C4-2B (cell line): ENCODE data around the gene ATP8B1.

ENCODE experiments used
- H3K27ac ChIP-seq: fragments of 450-650 bp; 2 replicates; pipeline ENCODE4 v1.5.1; 2017
- ZFX ChIP-seq: fragments of 450-650 bp; IDR thresholded peaks from 2 replicates; pipeline ENCODE4 v1.6.1; 2017
- TF ChIP-seq, protein P1 (sequence below): fragments of 450-650 bp; conservative IDR thresholded peaks from 2 replicates; pipeline ENCODE4 v1.5.1; 2017; ENCODE audit warnings: mild to moderate bottlenecking

ATP8B1 gene

DNA sequence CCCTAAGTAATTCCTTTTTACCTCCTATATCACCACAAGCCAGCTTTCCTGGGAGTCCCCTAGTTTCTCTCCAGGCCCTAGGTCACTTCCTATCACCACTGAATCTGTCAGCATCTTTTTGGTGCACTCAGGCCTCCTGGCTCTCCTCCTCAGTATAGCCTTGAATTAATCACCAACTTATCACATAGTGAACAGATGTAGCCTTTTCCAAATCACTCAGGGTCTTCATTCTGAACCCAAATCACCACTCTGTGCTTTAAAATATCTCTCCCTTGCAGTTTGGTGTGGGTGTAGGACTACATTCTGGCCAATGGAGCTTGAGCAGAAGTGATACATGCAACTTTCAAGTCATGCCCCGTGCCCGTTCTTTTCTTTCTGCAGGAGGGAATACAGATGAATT, 29.6 kb upstream of the ATP8B1 start:
- TF ChIP-seq, protein P1, sequence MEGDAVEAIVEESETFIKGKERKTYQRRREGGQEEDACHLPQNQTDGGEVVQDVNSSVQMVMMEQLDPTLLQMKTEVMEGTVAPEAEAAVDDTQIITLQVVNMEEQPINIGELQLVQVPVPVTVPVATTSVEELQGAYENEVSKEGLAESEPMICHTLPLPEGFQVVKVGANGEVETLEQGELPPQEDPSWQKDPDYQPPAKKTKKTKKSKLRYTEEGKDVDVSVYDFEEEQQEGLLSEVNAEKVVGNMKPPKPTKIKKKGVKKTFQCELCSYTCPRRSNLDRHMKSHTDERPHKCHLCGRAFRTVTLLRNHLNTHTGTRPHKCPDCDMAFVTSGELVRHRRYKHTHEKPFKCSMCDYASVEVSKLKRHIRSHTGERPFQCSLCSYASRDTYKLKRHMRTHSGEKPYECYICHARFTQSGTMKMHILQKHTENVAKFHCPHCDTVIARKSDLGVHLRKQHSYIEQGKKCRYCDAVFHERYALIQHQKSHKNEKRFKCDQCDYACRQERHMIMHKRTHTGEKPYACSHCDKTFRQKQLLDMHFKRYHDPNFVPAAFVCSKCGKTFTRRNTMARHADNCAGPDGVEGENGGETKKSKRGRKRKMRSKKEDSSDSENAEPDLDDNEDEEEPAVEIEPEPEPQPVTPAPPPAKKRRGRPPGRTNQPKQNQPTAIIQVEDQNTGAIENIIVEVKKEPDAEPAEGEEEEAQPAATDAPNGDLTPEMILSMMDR, result no peak
- H3K27ac ChIP-seq, result no peak overlapping the region

DNA sequence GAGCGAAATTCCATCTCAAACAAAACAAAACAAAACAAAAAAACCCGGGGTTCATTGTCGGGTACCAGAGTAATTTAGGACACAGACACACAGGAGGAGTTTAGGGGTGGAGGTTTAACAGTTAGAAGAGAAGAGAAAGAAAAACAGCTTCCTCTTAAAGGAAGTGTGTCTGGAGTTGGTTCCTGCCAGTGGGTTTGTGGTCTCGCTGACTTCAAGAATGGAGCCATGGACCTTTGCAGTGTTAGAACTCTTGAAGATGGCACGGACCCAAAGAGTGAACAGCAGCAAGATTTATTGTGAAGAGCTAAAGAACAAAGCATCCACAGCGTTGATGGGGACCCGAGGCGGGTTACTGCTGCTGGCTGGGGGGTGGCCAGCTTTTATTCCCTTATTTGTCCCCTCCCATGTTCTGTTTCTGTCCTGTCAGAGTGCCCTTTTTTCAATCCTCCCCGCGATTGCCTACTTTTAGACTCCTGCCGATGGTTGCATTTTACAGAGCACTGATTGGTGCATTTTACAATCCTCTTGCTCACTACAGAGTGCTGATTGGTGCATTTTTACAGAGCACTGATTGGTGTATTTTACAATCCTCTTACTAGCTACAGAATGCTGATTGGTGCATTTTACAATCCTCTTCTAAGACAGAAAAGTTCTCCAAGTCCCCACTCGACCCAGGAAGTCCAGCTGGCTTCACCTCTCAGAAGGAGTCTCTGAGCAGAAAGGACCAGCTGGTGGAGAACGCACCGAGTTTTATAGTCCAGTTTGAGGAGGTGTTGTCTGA, 28.7 kb upstream of the ATP8B1 start:
- TF ChIP-seq, protein P1, result no peak
- no peak for TF ChIP-seq ZFX

DNA sequence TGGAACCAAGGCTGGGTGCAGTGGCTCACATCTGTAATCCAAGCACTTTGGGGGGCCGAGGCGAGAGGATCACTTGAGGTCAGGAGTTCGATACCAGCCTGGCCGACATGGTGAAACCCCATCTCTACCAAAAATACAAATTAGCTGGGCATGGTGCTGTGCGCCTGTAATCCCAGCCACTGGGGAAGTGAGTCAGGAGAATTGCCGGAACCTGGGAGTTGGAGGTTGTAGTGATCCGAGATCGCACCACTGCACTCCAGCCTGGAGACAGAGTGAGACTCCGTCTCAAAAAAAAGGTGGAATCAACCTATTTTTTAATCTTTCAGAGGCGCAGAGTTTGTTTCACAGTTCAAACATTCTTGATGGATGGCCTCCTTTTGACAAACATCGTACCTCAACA, 24.5 kb upstream of the ATP8B1 start:
- H3K27ac ChIP-seq, result no peak overlapping the region
- TF ChIP-seq, protein P1, result no peak
- no peak for TF ChIP-seq ZFX

More for the DNA sequence above, 28.7 kb upstream of the ATP8B1 start:
- H3K27ac ChIP-seq, result no peak overlapping the region

- H3K27ac ChIP-seq, result no peak overlapping the region
- TF ChIP-seq ZFX, result no peak
- TF ChIP-seq, protein P1, result no peak
These were observed 23.1 kb upstream of the ATP8B1 start for GRCh38 chr18:57826252-57826651.

GRCh38 chr18:57820583-57820982, 17.5 kb upstream of the ATP8B1 start:
- peak overlapping the region; percentile 65 for H3K27ac ChIP-seq

GRCh38 chr18:57819671-57820460, 16.8 kb upstream of the ATP8B1 start:
- peak overlapping the region; percentile 65 for H3K27ac ChIP-seq
- TF ChIP-seq, protein P1, result no peak
- TF ChIP-seq ZFX, result no peak

DNA sequence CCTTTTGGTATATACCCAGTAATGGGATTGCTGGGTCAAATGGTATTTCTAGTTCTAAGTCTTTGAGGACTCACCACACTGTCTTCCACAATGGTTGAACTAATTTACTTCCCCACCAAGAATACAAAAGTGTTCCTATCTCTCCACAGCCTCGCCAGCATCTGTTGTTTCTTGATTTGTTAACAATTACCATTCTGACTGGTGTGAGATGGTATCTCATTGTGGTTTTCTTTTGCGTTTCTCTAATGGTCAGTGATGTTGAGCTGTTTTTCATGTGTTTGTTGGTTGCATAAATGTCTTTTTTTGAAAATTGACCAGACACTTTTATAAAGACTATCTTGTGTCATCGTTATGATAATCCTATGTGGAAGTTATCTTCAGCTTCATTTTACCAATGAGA, 16.0 kb upstream of the ATP8B1 start:
- TF ChIP-seq, protein P1, result no peak
- TF ChIP-seq ZFX, result no peak
- peak overlapping the region; percentile 65; the same call in 1 of the 2 replicates for H3K27ac ChIP-seq
